SU-DHL-6 (cell line): ENCODE data around the gene CHST5.
"Not testable (repeated sequence)": the region's sequence is repeated elsewhere in the genome, so short reads cannot be mapped to it uniquely, and the experiment has no call there.

Source experiments
- H2AFZ ChIP-seq: fragments of 200-600 bp; sonication (generic); 2 replicates; pipeline ENCODE4 v1.6.1; 2014; ENCODE audit warnings: low read depth, mild to moderate bottlenecking, moderate library complexity, mixed read lengths, antibody characterized with exemption, low read length; ENCODE audit not compliant: severe bottlenecking
- H3F3A ChIP-seq: fragments of 200-600 bp; shearing (Covaris generic); 2 replicates; pipeline ENCODE4 v1.6.0; 2016; ENCODE audit warnings: antibody characterized with exemption, mild to moderate bottlenecking; ENCODE audit not compliant: insufficient read depth
- H3K27ac ChIP-seq: fragments of 200-600 bp; sonication (generic); 2 replicates; pipeline ENCODE4 v1.5.1; 2016; ENCODE audit warnings: low read depth, mild to moderate bottlenecking, low read length, moderate library complexity, mixed read lengths
- H3K27me3 ChIP-seq: fragments of 200-600 bp; sonication (generic), shearing (Covaris generic); 2 replicates; pipeline ENCODE4 v1.6.0; 2014; ENCODE audit warnings: mild to moderate bottlenecking, low read length
- H3K36me3 ChIP-seq: fragments of 200-600 bp; sonication (generic); 2 replicates; pipeline ENCODE4 v1.6.1; 2014; ENCODE audit warnings: mild to moderate bottlenecking, low read length, mixed read lengths
- H3K4me2 ChIP-seq: fragments of 300-600, 200-600 bp; shearing (Covaris generic), sonication (generic); 2 replicates; pipeline ENCODE4 v1.6.0; 2014; ENCODE audit warnings: low read length, low read depth, mild to moderate bottlenecking; ENCODE audit not compliant: poor library complexity, severe bottlenecking
- H3K4me3 ChIP-seq: fragments of 200-600 bp; sonication (generic); 2 replicates; pipeline ENCODE4 v1.5.1; 2014; ENCODE audit warnings: antibody characterized with exemption, low read length, mild to moderate bottlenecking, mixed read lengths; ENCODE audit not compliant: insufficient read depth, poor library complexity, severe bottlenecking
- H3K79me2 ChIP-seq: fragments of 200-600 bp; sonication (generic); 2 replicates; pipeline ENCODE4 v1.6.1; 2014; ENCODE audit warnings: mild to moderate bottlenecking, low read length, moderate library complexity; ENCODE audit not compliant: insufficient read depth
- H3K9ac ChIP-seq: fragments of 200-600 bp; sonication (generic); 2 replicates; pipeline ENCODE4 v1.7.0; 2014; ENCODE audit warnings: mild to moderate bottlenecking, low read length
- H3K9me2 ChIP-seq: fragments of 200-600 bp; sonication (generic); replicated peaks from 2 replicates; pipeline ENCODE4 v1.6.1; 2014; ENCODE audit warnings: low read length; ENCODE audit not compliant: insufficient read depth
- H3K9me3 ChIP-seq: fragments of 200-600 bp; sonication (generic); 2 replicates; pipeline ENCODE4 v1.6.1; 2014; ENCODE audit warnings: low read length, mixed read lengths; ENCODE audit not compliant: insufficient read depth
- H4K20me1 ChIP-seq: fragments of 200-600 bp; sonication (generic); 2 replicates; pipeline ENCODE4 v1.6.1; 2014; ENCODE audit warnings: low read depth, mild to moderate bottlenecking, antibody characterized with exemption, low read length, moderate library complexity, mixed read lengths
- EZH2phosphoT487 ChIP-seq: fragments of 200-600 bp; sonication (generic), shearing (Covaris generic); conservative IDR thresholded peaks from 2 replicates; pipeline ENCODE4 v1.6.1; 2018; ENCODE audit warnings: mild to moderate bottlenecking, antibody characterized with exemption, low read length, moderate library complexity, mixed read lengths
- TF ChIP-seq, protein P1 (sequence below): fragments of 200-600 bp; sonication (generic); IDR thresholded peaks from one replicate; pipeline ENCODE4 v1.5.1; 2017; ENCODE audit warnings: antibody characterized with exemption, mild to moderate bottlenecking, low read length, moderate library complexity; ENCODE audit not compliant: insufficient read depth, poor library complexity, severe bottlenecking

The CHST5 gene

GRCh38 chr16:75519175-75519574 lies 16.7 kb downstream of the CHST5 start:
- Histone ChIP-seq H3K4me3 (no peak overlapping the region), H2AFZ (no peak overlapping the region), H3K9ac (no peak overlapping the region), H3K9me3 (no peaks in the 10 kb centered on the region), H3F3A (no peaks in the 10 kb centered on the region; the same call in 1 of the 2 replicates), H3K4me2 (no peak overlapping the region), H3K36me3 (no peaks in the 10 kb centered on the region), H4K20me1 (no peaks in the 10 kb centered on the region), H3K79me2 (no peaks in the 10 kb centered on the region), H3K27me3 (no peaks in the 10 kb centered on the region), H3K9me2 (no peaks in the 10 kb centered on the region), H3K27ac (no peak overlapping the region)
- TF ChIP-seq, protein P1, sequence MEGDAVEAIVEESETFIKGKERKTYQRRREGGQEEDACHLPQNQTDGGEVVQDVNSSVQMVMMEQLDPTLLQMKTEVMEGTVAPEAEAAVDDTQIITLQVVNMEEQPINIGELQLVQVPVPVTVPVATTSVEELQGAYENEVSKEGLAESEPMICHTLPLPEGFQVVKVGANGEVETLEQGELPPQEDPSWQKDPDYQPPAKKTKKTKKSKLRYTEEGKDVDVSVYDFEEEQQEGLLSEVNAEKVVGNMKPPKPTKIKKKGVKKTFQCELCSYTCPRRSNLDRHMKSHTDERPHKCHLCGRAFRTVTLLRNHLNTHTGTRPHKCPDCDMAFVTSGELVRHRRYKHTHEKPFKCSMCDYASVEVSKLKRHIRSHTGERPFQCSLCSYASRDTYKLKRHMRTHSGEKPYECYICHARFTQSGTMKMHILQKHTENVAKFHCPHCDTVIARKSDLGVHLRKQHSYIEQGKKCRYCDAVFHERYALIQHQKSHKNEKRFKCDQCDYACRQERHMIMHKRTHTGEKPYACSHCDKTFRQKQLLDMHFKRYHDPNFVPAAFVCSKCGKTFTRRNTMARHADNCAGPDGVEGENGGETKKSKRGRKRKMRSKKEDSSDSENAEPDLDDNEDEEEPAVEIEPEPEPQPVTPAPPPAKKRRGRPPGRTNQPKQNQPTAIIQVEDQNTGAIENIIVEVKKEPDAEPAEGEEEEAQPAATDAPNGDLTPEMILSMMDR: no peak
- TF ChIP-seq EZH2phosphoT487: no peak

DNA sequence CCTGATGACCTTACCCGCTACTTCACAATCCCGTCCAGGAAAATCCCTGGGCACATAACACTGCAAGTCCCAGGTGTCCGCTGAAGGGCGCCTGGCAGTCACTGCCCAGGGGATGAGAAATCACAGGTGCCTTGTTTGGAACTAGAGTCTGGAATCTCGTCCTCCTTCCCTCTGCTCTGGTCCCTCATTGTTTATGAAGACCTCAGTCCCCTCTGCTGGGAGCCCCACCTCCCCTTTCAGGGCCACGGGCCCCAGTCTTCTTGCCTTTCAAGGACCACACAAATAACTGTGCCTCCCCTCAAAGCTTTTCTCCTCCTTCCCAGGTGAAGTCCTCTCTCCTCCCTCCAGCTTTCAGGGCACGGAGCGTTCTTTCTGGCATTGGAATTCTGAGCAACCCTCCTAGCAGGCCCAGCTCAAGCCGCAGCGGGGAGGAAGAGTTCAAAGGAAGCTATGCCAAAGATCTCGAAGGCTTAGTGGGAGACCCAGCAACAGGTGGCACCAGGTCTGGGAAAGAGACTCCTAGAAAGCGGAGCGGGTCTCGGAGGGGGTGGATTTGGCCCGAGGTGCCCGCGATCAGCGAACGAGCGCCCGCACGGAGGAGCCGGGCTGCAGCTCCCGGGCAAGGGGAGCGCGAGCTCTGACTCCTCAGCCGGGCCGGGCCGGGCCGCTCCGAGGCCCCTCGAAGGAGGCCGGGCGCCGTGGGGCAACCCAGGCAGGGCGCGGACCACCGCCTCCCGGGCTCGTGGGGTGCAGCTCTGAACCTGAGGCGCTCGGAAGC lies 19.5 kb downstream of the CHST5 start:
- H3K27ac ChIP-seq, H3K27me3 ChIP-seq, H3K9me2 ChIP-seq, H3F3A ChIP-seq, H4K20me1 ChIP-seq, H3K9me3 ChIP-seq, H3K79me2 ChIP-seq, H3K36me3 ChIP-seq: not testable (repeated sequence)
- peak overlapping the region; percentile 97 for H2AFZ ChIP-seq
- H3K9ac ChIP-seq: peak overlapping the region; percentile 78
- peak overlapping the region; percentile 63 for H3K4me2 ChIP-seq
- H3K4me3 ChIP-seq: peak overlapping the region; percentile 88

GRCh38 chr16:75514296-75514695 lies 21.6 kb downstream of the CHST5 start:
- H3K9me3 ChIP-seq: no peaks in the 10 kb centered on the region
- H2AFZ ChIP-seq: no peak overlapping the region
- no peaks in the 10 kb centered on the region for H3K36me3 ChIP-seq
- H3K79me2 ChIP-seq: no peaks in the 10 kb centered on the region
- H3K9ac ChIP-seq: no peak overlapping the region
- TF ChIP-seq, protein P1: no peak
- no peak for TF ChIP-seq EZH2phosphoT487
- no peak overlapping the region for H3K4me2 ChIP-seq
- H3F3A ChIP-seq: no peaks in the 10 kb centered on the region; the same call in 1 of the 2 replicates
- H3K9me2 ChIP-seq: no peaks in the 10 kb centered on the region
- H4K20me1 ChIP-seq: no peaks in the 10 kb centered on the region
- no peak overlapping the region for H3K4me3 ChIP-seq
- no peak overlapping the region for H3K27ac ChIP-seq
- H3K27me3 ChIP-seq: no peaks in the 10 kb centered on the region

- no peak for TF ChIP-seq EZH2phosphoT487
- TF ChIP-seq, protein P1: no peak
- Histone ChIP-seq H3K9me2 (no peaks in the 10 kb centered on the region), H4K20me1 (no peaks in the 10 kb centered on the region), H3K27me3 (no peaks in the 10 kb centered on the region), H2AFZ (no peak overlapping the region), H3K27ac (no peak overlapping the region), H3F3A (no peaks in the 10 kb centered on the region), H3K36me3 (no peaks in the 10 kb centered on the region), H3K9ac (no peak overlapping the region), H3K4me3 (no peak overlapping the region), H3K4me2 (no peak overlapping the region), H3K79me2 (no peaks in the 10 kb centered on the region), H3K9me3 (no peaks in the 10 kb centered on the region)
Measured at GRCh38 chr16:75506574-75506973, 29.3 kb downstream of the CHST5 start.
